Peyer's patch (tissue), 4 donors: ENCODE data around the gene FRMD4A.

Source experiments
- POLR2A ChIP-seq, 2 donors: fragments of 450-650 bp; IDR thresholded peaks; one replicate each; pipeline ENCODE4 v1.5.1; 2017; ENCODE audit warnings: antibody characterized with exemption in 2 of 2, mild to moderate bottlenecking in 2 of 2, moderate library complexity in 2 of 2
- TF ChIP-seq, protein P1 (sequence below), 6 experiments: fragments of 450-650 bp in 4 of 6; fragments of 200-600 bp in 2 of 6; sonication (generic) in 1 of 6; IDR thresholded peaks; one replicate each; pipeline ENCODE4 v1.5.1; 2017 to 2019; ENCODE audit warnings: antibody characterized with exemption in 6 of 6, mild to moderate bottlenecking in 3 of 6, moderate library complexity in 1 of 6

DNA sequence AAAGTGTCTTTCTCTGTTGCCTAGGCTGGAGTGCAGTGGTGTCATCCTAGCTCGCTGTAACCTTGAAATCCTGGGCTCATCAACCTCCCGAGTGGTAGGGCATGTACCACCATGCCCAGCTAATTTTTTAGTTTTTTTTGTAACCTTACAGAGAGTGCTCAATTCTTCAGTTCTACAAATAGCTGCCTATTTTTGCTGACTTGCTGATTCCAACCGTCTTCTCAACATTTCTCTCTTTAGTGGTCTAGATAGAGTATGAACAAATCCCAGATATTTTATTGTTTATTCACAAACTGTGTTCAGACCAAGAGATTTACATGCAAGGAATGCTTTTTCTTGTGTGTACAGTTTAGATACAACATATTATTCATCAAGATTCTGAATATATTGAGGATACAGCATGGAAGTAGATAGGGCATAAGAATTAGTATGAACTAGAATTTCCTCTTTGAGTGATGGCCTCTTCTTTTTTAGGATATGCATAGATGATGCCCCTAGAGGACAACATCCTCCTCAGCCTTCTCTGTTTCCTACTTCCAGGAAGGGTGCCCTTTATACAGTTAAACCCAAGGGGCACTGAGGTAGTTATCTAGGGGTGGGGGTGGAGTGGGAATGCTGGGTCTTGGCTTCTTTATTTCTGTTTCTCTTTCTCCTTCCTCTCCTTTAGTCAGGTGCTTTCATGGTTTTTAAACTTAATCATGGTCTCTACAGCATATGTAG lies 717.9 kb downstream of the FRMD4A start:
- TF ChIP-seq POLR2A (IDR thresholded peaks at IDR 0.05): no peak
- TF ChIP-seq, protein P1, sequence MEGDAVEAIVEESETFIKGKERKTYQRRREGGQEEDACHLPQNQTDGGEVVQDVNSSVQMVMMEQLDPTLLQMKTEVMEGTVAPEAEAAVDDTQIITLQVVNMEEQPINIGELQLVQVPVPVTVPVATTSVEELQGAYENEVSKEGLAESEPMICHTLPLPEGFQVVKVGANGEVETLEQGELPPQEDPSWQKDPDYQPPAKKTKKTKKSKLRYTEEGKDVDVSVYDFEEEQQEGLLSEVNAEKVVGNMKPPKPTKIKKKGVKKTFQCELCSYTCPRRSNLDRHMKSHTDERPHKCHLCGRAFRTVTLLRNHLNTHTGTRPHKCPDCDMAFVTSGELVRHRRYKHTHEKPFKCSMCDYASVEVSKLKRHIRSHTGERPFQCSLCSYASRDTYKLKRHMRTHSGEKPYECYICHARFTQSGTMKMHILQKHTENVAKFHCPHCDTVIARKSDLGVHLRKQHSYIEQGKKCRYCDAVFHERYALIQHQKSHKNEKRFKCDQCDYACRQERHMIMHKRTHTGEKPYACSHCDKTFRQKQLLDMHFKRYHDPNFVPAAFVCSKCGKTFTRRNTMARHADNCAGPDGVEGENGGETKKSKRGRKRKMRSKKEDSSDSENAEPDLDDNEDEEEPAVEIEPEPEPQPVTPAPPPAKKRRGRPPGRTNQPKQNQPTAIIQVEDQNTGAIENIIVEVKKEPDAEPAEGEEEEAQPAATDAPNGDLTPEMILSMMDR (IDR thresholded peaks at IDR 0.05): peak in 1 of 6 experiments; percentile 7
